ENCODE measurements around the gene TACO1.
A peak's percentile ranks its signal among the peaks of the same experiment; 100 is the strongest.

Gene TACO1

GRCh38 chr17:63598281-63598680, 2.4 kb upstream of the TACO1 start:
- no peak for DNase-seq (ENCODE audit: low read depth in 1 of 2, low spot score in 1 of 2)

DNA sequence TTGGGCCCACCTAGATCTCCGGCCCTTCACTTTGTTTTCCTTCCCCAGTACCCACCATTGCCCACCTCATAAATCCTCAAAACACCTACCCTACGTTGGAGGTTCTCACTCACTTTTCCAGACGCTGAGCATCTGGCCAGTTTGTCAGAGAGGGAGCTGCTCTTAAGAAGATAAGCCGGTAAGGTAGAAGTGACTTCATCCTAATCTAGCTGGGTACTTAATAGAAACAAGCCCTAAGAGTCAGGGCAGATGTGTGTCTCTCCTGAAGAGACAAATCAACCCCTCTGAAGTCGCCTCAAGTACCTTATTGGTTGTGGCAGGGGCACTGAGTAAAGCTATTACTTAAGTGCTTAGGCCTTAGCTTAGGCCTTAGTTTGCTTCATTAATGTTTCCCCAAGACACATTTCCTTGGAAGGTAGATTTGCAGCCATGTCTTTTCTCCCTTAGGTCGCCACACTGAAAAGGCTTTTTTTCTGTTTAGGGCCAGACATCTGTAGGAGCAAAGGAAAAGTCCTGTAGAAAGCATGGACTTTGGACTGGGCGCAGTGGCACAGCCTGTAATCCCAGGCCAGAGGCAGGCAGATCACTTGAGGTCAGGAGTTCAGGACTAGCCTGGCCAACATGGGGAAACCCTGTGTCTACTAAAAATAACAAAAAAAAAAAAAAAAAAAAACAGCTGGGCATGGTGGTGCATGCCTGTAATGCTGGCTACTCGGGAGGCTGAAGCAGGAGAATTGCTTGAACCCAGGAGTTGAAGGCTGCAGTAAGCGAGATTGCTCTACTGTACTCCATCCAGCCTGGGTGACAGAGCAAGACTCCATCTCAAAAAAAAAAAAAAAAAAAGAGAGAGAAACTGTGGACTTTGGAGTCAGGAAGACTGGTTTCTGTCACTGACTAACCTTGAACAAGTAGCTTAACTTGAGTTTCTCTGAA, 1.0 kb downstream of the TACO1 start:
- DNase-seq (ENCODE audit: low read depth in 1 of 2, low spot score in 1 of 2), result no peak

GRCh38 chr17:63609816-63610573, 9.3 kb downstream of the TACO1 start:
- no peak for DNase-seq (ENCODE audit: low read depth in 1 of 2, low spot score in 1 of 2)

- no peak for DNase-seq (ENCODE audit: low read depth in 1 of 2, low spot score in 1 of 2)
These were observed 10.2 kb downstream of the TACO1 start for GRCh38 chr17:63610854-63611253.

- DNase-seq (ENCODE audit: low read depth in 1 of 2, low spot score in 1 of 2), result no peak
These were observed 10.7 kb downstream of the TACO1 start for GRCh38 chr17:63611354-63611753.

GRCh38 chr17:63613663-63614062, 13.0 kb downstream of the TACO1 start:
- DNase-seq (ENCODE audit: low read depth in 1 of 2, low spot score in 1 of 2), result no peak

DNA sequence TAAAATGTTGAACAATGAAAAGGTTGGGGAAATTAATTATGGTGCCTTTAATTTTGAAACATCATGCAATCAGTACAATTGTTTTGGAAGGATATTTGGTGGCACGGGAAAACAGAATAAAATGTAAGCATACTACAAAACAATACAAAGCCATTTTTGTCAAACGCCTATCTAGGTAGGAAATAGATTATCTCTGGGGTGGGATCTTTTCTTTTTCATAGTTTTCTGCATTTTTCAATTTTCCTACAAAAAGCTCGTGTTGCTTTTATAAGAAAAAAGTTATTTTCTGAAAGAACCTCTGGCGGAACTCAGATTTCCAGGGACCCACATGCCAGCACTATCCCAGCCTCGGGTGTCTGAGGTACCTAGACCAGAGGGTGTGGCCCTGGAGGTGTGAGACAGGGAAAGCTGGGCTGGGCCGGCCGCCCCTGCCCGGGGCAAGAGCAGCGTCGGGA, 20.6 kb downstream of the TACO1 start:
- DNase-seq (ENCODE audit: low read depth in 1 of 2, low spot score in 1 of 2), result no peak

DNA sequence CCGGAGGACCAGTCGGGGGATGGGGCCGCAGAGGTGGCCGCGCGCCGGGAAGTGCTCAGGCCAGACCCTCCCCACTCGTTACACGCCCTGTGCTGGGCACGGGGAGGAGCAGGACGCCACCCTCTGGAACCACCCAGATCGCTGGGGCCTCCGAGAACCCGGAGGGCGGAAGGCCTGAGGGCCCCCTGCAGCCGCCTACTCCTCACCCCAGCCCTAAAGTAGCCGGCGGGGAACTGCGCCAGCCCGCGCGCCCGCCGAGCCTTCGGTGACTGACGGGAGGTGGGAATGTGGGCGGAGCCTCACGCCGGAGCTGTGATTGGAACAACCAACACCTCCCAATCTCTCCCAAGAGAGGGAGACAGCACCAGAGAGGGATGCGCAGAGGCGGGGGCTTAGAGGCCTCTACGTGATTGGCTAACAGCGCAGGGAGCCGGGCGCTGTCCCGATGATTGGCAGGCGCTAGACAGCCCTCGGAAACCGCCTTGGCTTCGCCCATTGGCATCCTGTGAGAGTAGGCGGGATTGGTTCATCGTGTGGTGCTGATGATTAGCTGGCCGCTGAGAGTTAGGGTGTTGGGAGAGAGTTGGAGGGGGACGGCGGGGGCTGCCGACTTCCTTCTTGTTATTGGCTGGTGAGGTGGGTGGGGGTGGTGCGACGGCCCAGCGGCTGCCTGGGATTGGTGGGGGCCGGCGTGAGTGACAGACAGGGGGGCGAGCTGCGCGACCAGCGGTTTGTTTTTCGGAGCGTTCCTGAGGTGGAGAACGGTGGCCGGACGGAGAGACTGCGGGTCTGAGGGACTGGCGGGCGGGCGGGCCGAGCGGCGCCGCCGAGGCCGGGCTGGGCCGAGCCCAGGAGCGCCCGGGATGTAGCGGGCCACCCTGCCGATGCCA, 21.2 kb downstream of the TACO1 start, which contains the start of gene MAP3K3:
MAP3K3 (plus strand) TSS at position 734 of the 890 bp plus-strand sequence. CDS start 343 bp downstream, outside the sequence.
- peak; percentile 88 to 98 for DNase-seq (ENCODE audit: low read depth in 1 of 2, low spot score in 1 of 2)

DNA sequence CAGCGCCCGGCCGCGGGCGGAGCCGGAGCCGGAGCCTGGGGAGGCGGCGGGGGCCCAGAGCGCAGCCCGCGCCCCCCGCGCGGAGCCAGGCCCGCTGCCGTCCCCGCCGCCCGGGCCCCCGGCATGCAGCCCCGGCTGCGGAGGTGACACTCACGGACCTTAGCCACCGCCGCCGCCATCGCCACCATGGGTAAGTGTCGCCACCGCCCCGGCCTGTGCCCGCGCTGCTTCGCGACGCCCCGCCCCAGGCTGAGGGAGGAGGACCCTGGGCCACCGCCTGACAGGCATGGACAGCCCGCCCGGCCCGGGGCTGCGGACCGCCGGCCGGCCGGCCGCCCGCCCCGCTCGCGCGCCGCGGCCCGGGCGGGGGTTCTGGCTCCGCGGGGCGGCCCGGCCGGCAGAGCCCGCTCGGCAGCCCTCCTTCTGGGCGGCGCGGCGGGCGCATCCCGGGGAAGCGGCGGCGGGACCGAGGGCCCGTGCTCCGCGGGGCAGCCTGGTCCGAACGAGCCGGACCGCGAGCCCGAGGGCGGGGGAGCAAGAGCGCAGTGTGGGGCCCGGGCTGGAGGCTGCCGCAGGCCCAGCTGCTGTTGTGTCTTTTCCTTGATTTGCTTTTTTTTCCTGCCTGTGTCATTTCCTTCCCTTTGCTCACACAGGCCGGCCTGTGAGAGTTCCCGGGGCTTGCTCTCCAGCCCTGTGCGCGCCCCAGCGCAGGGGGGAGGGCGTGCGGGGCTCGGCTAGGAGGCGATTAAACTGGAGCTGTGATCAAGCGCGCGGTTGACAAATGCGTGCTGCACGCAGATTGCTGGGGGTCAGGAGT, 22.1 kb downstream of the TACO1 start:
- DNase-seq (ENCODE audit: low read depth in 1 of 2, low spot score in 1 of 2), result peak; percentile 16 to 28

DNA sequence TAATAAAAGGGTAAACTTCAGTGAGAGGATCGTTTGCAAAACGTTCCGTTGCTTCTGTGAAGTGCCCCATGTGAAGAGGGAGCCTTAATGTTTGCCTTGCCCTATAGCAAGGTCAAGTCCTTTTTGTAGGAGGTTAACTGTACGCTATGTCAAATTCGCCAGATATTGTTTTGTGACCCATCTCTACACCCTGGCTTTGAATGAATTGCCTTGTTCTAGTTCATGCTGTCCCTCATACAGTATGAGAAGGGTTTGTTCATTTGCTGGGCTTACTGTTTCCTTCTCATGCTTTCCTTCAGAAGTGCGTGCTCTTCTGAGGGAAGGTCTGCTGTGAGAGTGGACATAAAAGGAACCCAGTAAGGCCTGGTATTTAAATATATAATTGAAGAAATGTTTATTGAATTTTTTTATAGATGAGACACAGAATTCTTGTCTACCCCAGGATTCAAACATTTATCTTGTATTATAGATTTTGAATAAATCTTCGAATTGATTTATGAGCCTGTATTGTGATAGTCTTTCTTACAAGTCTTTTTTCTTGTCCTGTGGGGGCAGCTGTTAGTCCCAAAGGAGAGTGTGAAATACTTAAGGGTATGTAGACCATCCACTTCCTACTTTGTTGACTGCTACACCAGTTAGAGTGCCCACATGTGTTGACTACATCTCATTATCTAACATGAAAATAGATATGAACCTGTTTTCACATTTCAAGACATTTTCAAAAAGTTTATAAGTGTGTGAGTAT, 23.3 kb downstream of the TACO1 start:
- no peak for DNase-seq (ENCODE audit: low read depth in 1 of 2, low spot score in 1 of 2)

- no peak for DNase-seq (ENCODE audit: low read depth in 1 of 2, low spot score in 1 of 2)
These were observed 23.8 kb downstream of the TACO1 start for GRCh38 chr17:63624531-63624880.

DNA sequence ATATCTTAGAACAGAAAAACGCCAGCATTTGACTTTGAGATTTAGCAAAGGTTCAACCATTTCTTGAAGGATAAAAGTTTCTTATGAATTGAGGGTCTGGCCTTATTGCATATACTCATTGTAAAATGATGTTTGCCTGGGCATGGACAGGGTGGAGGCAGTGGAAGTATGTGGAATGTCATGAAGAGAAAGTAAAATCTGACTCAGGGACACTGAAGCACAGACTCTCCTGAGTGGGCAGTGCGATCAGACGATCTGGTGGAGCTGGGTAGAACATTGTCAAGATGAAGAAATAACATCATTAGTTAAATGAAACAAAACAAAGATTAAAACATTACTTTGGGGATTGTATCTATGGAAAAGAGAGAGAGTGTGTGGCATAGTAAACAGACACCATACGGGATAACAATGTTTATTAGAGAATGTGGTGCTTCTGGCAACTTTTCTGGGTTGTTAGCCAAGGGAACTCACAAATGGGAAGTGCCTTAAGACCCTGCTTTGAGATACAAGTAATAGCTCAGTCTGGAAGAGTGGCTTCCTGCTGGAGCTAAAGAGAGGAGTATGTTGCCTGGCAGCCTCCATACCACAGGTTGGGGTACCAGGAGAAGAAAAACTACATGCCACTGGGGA, 26.0 kb downstream of the TACO1 start:
- no peak for DNase-seq (ENCODE audit: low read depth in 1 of 2, low spot score in 1 of 2)

DNA sequence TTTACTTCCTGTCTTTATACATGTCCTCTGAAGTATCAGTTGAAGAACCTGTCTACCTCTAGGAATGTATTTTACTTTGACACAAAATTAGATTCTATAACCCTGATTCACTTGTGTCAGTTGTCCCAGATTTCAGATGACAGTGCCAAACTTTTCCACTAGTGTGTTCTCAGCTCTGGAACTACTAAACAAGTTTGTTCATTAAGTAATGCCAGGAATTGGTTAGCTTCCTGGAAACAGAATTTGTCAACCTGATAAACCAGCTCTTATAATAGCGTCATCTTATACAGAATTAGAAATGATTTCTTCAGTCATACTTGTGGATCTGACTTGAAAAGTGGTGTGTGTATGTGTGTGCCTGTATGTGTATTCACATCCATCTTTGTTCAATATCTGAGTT, 28.9 kb downstream of the TACO1 start:
- no peak for DNase-seq (ENCODE audit: low read depth in 1 of 2, low spot score in 1 of 2)

- no peak for DNase-seq (ENCODE audit: low read depth in 1 of 2, low spot score in 1 of 2)
These were observed 30.4 kb downstream of the TACO1 start for GRCh38 chr17:63631062-63631461.

- DNase-seq (ENCODE audit: low read depth in 1 of 2, low spot score in 1 of 2), result no peak
These were observed 30.9 kb downstream of the TACO1 start for GRCh38 chr17:63631626-63632025.

- no peak for DNase-seq (ENCODE audit: low read depth in 1 of 2, low spot score in 1 of 2)
These were observed 33.0 kb downstream of the TACO1 start for GRCh38 chr17:63633742-63634141.

DNA sequence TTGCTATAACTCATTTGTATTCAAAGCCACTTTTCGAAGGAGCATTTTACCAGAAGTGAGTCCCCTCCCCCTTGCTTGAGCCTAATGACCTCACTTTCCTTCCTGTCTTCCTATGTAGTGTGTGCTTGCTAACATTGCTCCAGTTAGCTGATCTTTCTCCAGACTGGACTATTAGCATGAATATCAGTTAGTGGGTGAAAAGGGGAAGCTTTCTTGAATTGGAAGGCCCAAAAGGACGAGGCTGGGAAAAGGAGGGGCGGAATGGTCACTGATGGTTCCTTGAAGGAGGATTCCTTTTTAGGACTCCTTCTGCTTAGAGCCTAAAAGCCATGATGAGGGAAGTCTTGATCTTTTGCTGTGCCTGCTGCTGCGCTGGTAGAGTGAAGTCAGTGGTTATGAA, 33.5 kb downstream of the TACO1 start:
- no peak for DNase-seq (ENCODE audit: low read depth in 1 of 2, low spot score in 1 of 2)

- DNase-seq (ENCODE audit: low read depth in 1 of 2, low spot score in 1 of 2), result no peak
These were observed 34.1 kb downstream of the TACO1 start for GRCh38 chr17:63634816-63635215.

- no peak for DNase-seq (ENCODE audit: low read depth in 1 of 2, low spot score in 1 of 2)
These were observed 34.6 kb downstream of the TACO1 start for GRCh38 chr17:63635290-63635689.

Measured in activated CD4-positive, alpha-beta T cell treated with anti-CD3 and anti-CD28 coated beads, Interleukin-2, amount 50 U/mL, for 24 hours (primary cell).